GM12875 (cell line): Measurements from ENCODE around the gene CXCL16.
"Not testable (repeated sequence)": the region's sequence is repeated elsewhere in the genome, so short reads cannot be mapped to it uniquely, and the experiment has no call there.

Experiments
- H3K4me3 ChIP-seq: one replicate; pipeline ENCODE4 v1.5.1; 2011; ENCODE audit warnings: low read depth, low read length, control low read depth
- TF ChIP-seq, protein P1 (sequence below): IDR thresholded peaks from 2 replicates; pipeline ENCODE4 v1.5.1; 2011; ENCODE audit warnings: low read depth, mild to moderate bottlenecking, control low read depth, inconsistent platforms, low read length, moderate library complexity, borderline replicate concordance; ENCODE audit not compliant: insufficient read depth

The CXCL16 gene

DNA sequence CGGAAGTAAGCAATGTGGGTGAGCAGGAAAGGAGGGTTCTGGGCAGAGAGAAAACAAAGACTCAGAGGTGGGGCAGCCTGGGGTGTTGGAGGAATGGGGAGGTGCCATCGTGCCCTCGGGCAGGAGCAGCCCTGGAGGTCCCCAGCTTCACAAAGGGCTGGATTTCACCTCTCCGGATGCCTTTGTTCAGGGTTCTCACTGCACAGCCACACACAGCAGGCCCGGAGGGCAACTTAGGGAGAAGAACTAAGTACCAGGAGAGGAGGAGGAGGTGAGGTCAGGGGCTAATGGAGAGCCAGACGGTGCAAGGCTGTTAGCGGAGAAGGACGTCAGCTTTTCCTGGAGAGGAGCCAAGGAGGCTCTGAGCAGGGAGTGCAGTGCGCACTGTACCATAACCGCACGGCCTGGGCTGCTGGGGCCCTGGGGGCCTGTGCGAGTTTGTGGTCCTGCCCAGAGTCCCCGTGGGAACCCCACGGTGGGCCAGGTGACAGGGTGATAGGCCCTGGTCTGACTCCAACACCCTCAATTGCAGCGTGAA is 20.0 kb downstream of the CXCL16 start:
- no peak overlapping the region for H3K4me3 ChIP-seq
- TF ChIP-seq, protein P1, sequence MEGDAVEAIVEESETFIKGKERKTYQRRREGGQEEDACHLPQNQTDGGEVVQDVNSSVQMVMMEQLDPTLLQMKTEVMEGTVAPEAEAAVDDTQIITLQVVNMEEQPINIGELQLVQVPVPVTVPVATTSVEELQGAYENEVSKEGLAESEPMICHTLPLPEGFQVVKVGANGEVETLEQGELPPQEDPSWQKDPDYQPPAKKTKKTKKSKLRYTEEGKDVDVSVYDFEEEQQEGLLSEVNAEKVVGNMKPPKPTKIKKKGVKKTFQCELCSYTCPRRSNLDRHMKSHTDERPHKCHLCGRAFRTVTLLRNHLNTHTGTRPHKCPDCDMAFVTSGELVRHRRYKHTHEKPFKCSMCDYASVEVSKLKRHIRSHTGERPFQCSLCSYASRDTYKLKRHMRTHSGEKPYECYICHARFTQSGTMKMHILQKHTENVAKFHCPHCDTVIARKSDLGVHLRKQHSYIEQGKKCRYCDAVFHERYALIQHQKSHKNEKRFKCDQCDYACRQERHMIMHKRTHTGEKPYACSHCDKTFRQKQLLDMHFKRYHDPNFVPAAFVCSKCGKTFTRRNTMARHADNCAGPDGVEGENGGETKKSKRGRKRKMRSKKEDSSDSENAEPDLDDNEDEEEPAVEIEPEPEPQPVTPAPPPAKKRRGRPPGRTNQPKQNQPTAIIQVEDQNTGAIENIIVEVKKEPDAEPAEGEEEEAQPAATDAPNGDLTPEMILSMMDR = no peak

DNA sequence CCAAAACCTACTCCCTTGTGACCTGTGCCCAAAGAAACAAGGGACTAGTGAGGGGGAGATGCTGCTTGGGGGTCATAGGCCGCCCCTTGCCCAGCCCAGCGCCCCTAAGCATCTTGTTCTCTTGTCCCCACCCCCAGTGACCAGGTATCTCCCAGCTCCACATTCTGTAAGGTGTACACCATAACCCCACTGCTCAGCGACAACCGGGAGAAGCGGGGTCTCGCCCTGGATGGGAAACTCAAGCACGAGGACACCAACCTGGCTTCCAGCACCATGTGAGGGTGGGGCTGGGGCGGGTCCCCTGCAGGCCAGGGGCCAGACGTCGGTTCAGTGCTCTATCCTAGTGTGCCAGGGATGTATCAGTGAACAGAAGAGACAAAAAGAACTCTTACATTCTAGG is 20.6 kb downstream of the CXCL16 start:
- H3K4me3 ChIP-seq = no peak overlapping the region
- TF ChIP-seq, protein P1 = no peak

DNA sequence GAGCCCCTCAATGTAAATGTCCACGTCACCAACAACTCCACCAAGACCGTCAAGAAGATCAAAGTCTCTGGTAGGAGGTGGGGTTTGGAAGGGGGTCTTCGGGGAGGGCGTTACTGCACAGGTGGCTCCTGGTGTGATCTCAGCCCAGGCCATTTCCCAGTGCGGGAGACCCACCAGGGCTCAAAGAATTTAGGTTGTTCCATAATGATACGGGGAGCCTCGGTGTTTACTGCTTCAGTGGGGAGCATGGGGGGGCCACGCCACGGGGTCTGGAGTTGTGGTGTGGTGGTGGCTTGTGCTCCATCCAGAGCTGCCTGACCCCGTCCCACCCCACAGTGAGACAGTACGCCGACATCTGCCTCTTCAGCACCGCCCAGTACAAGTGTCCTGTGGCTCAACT is 21.5 kb downstream of the CXCL16 start:
- H3K4me3 ChIP-seq = no peak overlapping the region
- TF ChIP-seq, protein P1 = no peak

DNA sequence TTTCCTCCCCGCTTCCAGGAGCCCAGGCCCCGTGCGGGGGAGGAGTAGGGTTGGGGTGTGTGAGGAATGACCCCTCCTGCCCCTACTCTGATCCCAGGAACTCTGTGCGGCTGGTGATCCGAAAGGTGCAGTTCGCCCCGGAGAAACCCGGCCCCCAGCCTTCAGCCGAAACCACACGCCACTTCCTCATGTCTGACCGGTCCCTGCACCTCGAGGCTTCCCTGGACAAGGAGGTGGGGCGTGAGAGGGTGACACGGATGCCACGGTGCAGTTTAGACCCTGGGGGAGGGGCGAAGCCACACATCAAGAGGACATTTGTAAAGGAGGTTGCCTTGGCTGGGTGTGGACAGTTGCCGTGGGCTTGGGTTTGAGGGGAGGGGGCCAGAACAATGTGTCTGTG is 21.9 kb downstream of the CXCL16 start:
- TF ChIP-seq, protein P1 = no peak
- H3K4me3 ChIP-seq = no peak overlapping the region

DNA sequence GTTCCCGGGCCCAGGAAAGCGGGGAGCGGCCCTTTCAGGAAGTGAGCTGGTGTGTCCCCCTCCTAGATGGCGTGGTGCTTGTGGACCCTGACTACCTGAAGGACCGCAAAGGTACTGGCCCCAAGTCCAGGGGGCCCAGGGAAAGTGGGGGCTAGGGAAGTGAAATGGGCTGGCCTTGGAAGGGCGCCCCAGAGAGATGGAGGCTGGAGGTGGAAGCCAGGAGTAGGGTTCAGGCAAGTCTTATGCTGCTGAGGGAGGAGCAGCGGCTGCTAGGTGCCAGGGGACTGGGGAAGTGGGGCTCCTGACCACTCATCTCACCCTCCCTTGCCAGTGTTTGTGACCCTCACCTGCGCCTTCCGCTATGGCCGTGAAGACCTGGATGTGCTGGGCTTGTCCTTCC is 23.6 kb downstream of the CXCL16 start:
- TF ChIP-seq, protein P1 = no peak
- H3K4me3 ChIP-seq = no peak overlapping the region

DNA sequence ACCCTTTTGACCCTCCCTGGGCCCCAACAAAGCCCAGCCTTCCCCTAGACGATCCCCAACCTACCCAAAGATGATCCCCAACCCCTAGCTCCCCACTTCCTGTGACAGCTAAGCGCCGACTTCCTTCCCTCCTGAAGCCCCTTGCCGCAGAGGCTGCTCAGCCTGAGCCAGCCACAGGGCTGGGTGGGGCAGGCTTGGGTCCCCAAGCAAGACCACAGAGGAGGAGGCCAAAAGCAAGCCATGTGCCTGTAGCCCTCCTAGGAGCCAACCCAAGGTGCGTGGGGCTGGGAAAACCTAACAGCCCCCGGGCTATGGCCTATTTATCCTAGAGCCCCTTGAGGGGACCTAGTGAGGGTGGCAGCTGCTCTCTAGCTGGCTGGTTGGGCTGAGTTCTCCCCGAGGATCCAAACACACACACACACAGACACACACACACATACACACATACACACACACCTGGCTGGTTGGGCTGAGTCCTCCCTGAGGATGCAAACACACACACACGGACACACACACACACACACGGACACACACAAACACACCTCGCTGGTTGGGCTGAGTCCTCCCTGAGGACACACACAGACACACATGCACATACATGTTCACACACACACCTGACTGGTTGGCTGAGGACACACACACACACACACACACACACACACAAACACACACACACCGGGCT is 24.5 kb downstream of the CXCL16 start:
- TF ChIP-seq, protein P1 = no peak
- H3K4me3 ChIP-seq = no peak overlapping the region

DNA sequence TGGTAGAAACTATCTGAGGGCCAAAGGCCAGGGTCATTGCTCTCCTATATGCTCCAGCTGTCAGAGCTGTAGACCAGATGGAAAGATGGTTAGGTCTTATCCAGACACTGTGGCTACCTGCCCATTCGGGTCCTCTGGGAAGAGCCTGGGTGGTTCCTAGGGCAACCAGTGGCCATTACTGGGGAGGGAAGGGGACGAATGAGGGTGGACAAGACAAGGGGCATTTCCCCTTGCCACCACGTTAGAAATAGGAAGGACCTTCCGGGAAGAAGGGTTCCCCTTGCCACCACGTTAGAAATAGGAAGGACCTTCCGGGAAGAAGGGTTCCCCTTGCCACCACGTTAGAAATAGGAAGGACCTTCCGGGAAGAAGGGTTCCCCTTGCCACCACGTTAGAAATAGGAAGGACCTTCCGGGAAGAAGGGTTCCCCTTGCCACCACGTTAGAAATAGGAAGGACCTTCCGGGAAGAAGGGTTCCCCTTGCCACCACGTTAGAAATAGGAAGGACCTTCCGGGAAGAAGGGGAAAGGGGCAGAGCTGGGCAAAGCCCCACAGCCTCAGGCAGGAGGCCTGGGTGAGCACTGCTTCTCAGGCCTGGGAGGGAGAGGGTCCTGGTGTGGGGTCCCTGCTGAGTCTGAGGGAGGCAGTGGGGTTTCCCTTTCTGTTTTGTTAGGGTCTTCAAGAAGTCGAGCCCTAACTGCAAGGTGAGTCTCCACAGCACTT is 25.2 kb downstream of the CXCL16 start:
- H3K4me3 ChIP-seq = not testable (repeated sequence)
